ENCODE measurements around the gene GABRD. TPM values are rescaled to one million over a fixed set of nuclear protein-coding genes. Genes with fewer than 3 reads are reported as not detected.

GABRD gene
- total and polyA plus RNA-seq, 2 of the 13 experiments (the other 11 are each of a cell fraction or from before 2014, with no cell fraction given) = not detected

GRCh38 chr1:2025491-2025981 is 6.4 kb downstream of the GABRD start (continued):
- TF ChIP-seq, protein P1, sequence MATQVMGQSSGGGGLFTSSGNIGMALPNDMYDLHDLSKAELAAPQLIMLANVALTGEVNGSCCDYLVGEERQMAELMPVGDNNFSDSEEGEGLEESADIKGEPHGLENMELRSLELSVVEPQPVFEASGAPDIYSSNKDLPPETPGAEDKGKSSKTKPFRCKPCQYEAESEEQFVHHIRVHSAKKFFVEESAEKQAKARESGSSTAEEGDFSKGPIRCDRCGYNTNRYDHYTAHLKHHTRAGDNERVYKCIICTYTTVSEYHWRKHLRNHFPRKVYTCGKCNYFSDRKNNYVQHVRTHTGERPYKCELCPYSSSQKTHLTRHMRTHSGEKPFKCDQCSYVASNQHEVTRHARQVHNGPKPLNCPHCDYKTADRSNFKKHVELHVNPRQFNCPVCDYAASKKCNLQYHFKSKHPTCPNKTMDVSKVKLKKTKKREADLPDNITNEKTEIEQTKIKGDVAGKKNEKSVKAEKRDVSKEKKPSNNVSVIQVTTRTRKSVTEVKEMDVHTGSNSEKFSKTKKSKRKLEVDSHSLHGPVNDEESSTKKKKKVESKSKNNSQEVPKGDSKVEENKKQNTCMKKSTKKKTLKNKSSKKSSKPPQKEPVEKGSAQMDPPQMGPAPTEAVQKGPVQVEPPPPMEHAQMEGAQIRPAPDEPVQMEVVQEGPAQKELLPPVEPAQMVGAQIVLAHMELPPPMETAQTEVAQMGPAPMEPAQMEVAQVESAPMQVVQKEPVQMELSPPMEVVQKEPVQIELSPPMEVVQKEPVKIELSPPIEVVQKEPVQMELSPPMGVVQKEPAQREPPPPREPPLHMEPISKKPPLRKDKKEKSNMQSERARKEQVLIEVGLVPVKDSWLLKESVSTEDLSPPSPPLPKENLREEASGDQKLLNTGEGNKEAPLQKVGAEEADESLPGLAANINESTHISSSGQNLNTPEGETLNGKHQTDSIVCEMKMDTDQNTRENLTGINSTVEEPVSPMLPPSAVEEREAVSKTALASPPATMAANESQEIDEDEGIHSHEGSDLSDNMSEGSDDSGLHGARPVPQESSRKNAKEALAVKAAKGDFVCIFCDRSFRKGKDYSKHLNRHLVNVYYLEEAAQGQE (IDR thresholded peaks at IDR 0.05; ENCODE audit: borderline replicate concordance in 1 of 2, low read depth in 1 of 2, low read length in 2 of 2) = no peak

DNA sequence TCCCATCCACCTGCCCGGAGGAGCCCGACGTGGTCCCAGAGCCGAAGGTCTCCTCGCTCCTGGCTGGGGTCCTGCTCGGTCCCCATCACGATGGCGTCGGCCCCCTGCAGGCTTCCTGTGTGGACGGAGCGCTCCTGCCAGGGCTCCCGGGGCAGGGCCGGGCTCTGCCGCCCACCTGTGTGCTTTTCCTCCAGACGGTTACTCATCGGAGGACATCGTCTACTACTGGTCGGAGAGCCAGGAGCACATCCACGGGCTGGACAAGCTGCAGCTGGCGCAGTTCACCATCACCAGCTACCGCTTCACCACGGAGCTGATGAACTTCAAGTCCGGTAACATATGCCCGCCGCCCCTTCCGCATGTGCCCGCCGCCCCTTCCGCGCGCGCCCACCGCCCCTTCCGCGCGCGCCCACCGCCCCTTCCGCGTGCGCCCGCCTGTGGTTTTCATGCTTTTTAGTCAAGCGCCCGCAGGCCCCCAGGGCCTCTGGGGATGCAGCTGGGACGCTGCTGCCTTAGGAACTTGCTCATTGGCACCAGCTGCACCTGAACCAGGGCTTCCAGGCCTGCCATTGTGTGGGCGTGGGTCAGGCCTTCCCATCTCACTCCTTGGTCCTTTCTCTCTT is 8.9 kb downstream of the GABRD start:
- no peak overlapping the region for H3K4me3 ChIP-seq (replicated peaks in 1 of 3; ENCODE audit: insufficient read depth in 1 of 3, low read depth in 2 of 3, low read length in 3 of 3)
- H3K4me2 ChIP-seq (ENCODE audit: low read depth, low read length) = no peak overlapping the region
- no peak overlapping the region for H3K27ac ChIP-seq (ENCODE audit: extremely low read length, insufficient read depth, low read length)
- no peak overlapping the region for H2AFZ ChIP-seq (ENCODE audit: low read length)
- BruUV-seq (replicated peaks) = no TSS peak
- CTCF ChIA-PET (ENCODE audit: low intra/inter-chr PET ratio, low total read pairs) = no interaction called here
- H3K9me3 ChIP-seq (ENCODE audit: low read length) = no peaks in the 10 kb centered on the region
- 80% methylated on average over 26 of the region's 46 CpGs for WGBS (ENCODE audit: low lambda C conversion rate)
- in situ Hi-C loops (cut with HindIII; ENCODE audit: extremely low pct_ligation_motif_present, low pct_unique_long_range_greater_than_20kb) (no loop called here), intact Hi-C loops (cut with micrococcal nuclease; ENCODE audit: unreplicated experiment) (no loop called here)
- no peak for FAIRE-seq
- DNase-seq (ENCODE audit: low spot score) = no peak
- POLR2A ChIA-PET = no interaction called here
- ATAC-seq = no peak
- H3K36me3 ChIP-seq (replicated peaks in 1 of 2; ENCODE audit: control insufficient read depth in 1 of 2, insufficient read depth in 2 of 2, low read length in 2 of 2) = no peaks in the 10 kb centered on the region
- no peaks in the 10 kb centered on the region for H4K20me1 ChIP-seq (ENCODE audit: insufficient read depth, low read length)
- no peak overlapping the region for H3K9ac ChIP-seq (ENCODE audit: insufficient read depth, low read depth, low read length)
- H3K27me3 ChIP-seq (ENCODE audit: control insufficient read depth in 1 of 2, insufficient read depth in 2 of 2, low read length in 2 of 2) = peaks cover 35 to 91% of the 10 kb centered on the region in 2 experiments
- no peaks in the 10 kb centered on the region for H3K79me2 ChIP-seq (ENCODE audit: insufficient read depth, low read length)
- H3K4me1 ChIP-seq (ENCODE audit: insufficient read depth, low read length) = peaks cover 14% of the 10 kb centered on the region; the same call in 1 of the 2 replicates
- TF ChIP-seq PTBP1 (IDR thresholded peaks at IDR 0.05; ENCODE audit: low read depth, low read length, poor library complexity, severe bottlenecking) (no peak), ZNF788 (CRISPR knock-in tag; IDR thresholded peaks at IDR 0.05; ENCODE audit: borderline replicate concordance) (no peak), RBFOX2 (IDR thresholded peaks at IDR 0.05; ENCODE audit: low read depth, low read length) (no peak), ZNF83 (CRISPR knock-in tag; IDR thresholded peaks at IDR 0.05; ENCODE audit: borderline replicate concordance) (no peak), NR2F6 (IDR thresholded peaks at IDR 0.05) (no peak), NR2F6 (CRISPR knock-in tag; IDR thresholded peaks at IDR 0.05) (no peak), NFE2L1 (CRISPR knock-in tag; IDR thresholded peaks at IDR 0.05; ENCODE audit: borderline replicate concordance) (no peak), ZNF616 (CRISPR knock-in tag; IDR thresholded peaks at IDR 0.05; ENCODE audit: low read depth) (no peak), TBL1XR1 (IDR thresholded peaks at IDR 0.05; ENCODE audit: borderline replicate concordance, low read length, partially characterized antibody) (no peak), STAT6 (CRISPR knock-in tag; IDR thresholded peaks at IDR 0.05; ENCODE audit: borderline replicate concordance) (no peak), NR0B2 (CRISPR knock-in tag; IDR thresholded peaks at IDR 0.05) (no peak), DMAP1 (CRISPR knock-in tag; IDR thresholded peaks at IDR 0.05) (no peak), ZNF512 (CRISPR knock-in tag; IDR thresholded peaks at IDR 0.05) (no peak)

Data from HepG2 (cell line).